H1 (cell line): ENCODE data around the gene TMPRSS13. TPM values are rescaled to one million over a fixed set of nuclear protein-coding genes. Genes with fewer than 3 reads are reported as not detected.

Source experiments
- CTCF ChIA-PET: fragments of 300-600 bp; sonication (Branson Sonifier 250); formaldehyde crosslinking; loops from one replicate; lab custom pipeline; 2021; ENCODE audit not compliant: partially characterized antibody; lab: Charles Lee
- POLR2A ChIA-PET: fragments of 300-600 bp; sonication (Branson Sonifier 250); formaldehyde crosslinking; loops from one replicate; lab custom pipeline; 2021; ENCODE audit warnings: inconsistent platforms; ENCODE audit not compliant: partially characterized antibody; lab: Charles Lee
- DNase-seq, 2 experiments: peaks; one replicate each; pipeline versions ENCODE4 v3.0.0 to v3.0.0-alpha.2; 2010 to 2022; ENCODE audit warnings: low spot score in 2 of 2, low read depth in 1 of 2, mixed read lengths in 1 of 2
- FAIRE-seq: peaks from 2 replicates; lab custom pipeline; 2011; peaks lifted over from hg19 to GRCh38; lab: Jason Lieb, UNC
- H2AFZ ChIP-seq: 2 replicates; pipeline ENCODE4 v1.8.1; 2012; ENCODE audit warnings: low read length, inconsistent platforms
- H2AK5ac ChIP-seq: 2 replicates; pipeline ENCODE4 v1.6.1; 2013; ENCODE audit warnings: low read depth, low read length
- H2BK120ac ChIP-seq: replicated peaks from 2 replicates; pipeline ENCODE3; 2013; ENCODE audit warnings: low read depth, low read length, inconsistent platforms
- H2BK12ac ChIP-seq: 2 replicates; pipeline ENCODE4 v1.6.1; 2013; ENCODE audit warnings: low read depth, low read length
- H2BK15ac ChIP-seq: 2 replicates; pipeline ENCODE4 v1.6.1; 2013; ENCODE audit warnings: low read length
- H2BK20ac ChIP-seq: 2 replicates; pipeline ENCODE4 v1.6.1; 2013; ENCODE audit warnings: low read length
- H2BK5ac ChIP-seq: 2 replicates; pipeline ENCODE4 v1.6.1; 2013; ENCODE audit warnings: low read depth, low read length
- H3K14ac ChIP-seq: 2 replicates; pipeline ENCODE4 v1.6.1; 2013; ENCODE audit warnings: inconsistent platforms; ENCODE audit not compliant: insufficient read length
- H3K18ac ChIP-seq: 2 replicates; pipeline ENCODE4 v1.6.1; 2013; ENCODE audit warnings: low read length; ENCODE audit errors: extremely low read depth
- H3K23ac ChIP-seq: 2 replicates; pipeline ENCODE4 v1.6.1; 2013; ENCODE audit warnings: inconsistent platforms; ENCODE audit not compliant: insufficient read length
- H3K23me2 ChIP-seq: 2 replicates; pipeline ENCODE4 v1.6.1; 2013; ENCODE audit warnings: low read depth, low read length
- H3K27ac ChIP-seq: 2 replicates; pipeline ENCODE4 v1.6.1; 2011; ENCODE audit warnings: low read depth, low read length, inconsistent platforms
- H3K27me3 ChIP-seq, 4 experiments: replicated peaks in 1 of 4; 1 replicate in 1 of 4; 2 replicates in 3 of 4; pipeline versions ENCODE4 v1.6.1 to v1.8.1; 2011 to 2013; ENCODE audit warnings: low read length in 3 of 4, mild to moderate bottlenecking in 3 of 4, inconsistent platforms in 2 of 4, mixed read lengths in 2 of 4, moderate library complexity in 1 of 4; ENCODE audit not compliant: control insufficient read depth in 3 of 4, insufficient read depth in 3 of 4; ENCODE audit errors: extremely low read depth in 1 of 4
- H3K36me3 ChIP-seq, 4 experiments: 2 replicates each; pipeline versions ENCODE4 v1.6.1 to v1.8.1; 2011 to 2013; ENCODE audit warnings: mild to moderate bottlenecking in 4 of 4, low read length in 3 of 4, moderate library complexity in 2 of 4, control low read depth in 1 of 4, inconsistent platforms in 1 of 4; ENCODE audit not compliant: insufficient read depth in 4 of 4, control insufficient read depth in 2 of 4
- H3K4ac ChIP-seq: replicated peaks from 2 replicates; pipeline ENCODE3; 2013; ENCODE audit warnings: low read length, low read depth, mixed read lengths, inconsistent platforms; ENCODE audit not compliant: insufficient read length
- H3K4me1 ChIP-seq, 4 experiments: replicated peaks in 1 of 4; 1 replicate in 1 of 4; 2 replicates in 3 of 4; pipeline versions ENCODE4 v1.6.1 to v1.8.1; 2011 to 2013; ENCODE audit warnings: low read length in 3 of 4, inconsistent platforms in 2 of 4, mixed read lengths in 1 of 4; ENCODE audit not compliant: insufficient read depth in 4 of 4, control insufficient read depth in 3 of 4
- H3K4me2 ChIP-seq, 2 experiments: 2 replicates each; pipeline versions ENCODE4 v1.6.1 to v1.8.1; 2011 to 2013; ENCODE audit warnings: low read depth in 2 of 2, low read length in 2 of 2, control low read depth in 1 of 2, inconsistent platforms in 1 of 2, mild to moderate bottlenecking in 1 of 2; ENCODE audit not compliant: insufficient read depth in 1 of 2
- H3K4me3 ChIP-seq, 4 experiments: fragments of 200-600, 300-600 bp in 1 of 4; sonication (generic), shearing (Covaris generic), sonication (Bioruptor Twin) in 1 of 4; 2 replicates each; pipeline versions ENCODE4 v1.5.1 to v1.8.1; 2011 to 2016; ENCODE audit warnings: low read length in 4 of 4, low read depth in 3 of 4, control low read depth in 2 of 4, inconsistent platforms in 2 of 4, mild to moderate bottlenecking in 2 of 4, mixed read lengths in 1 of 4, moderate library complexity in 1 of 4; ENCODE audit not compliant: insufficient read depth in 2 of 4; ENCODE audit errors: extremely low read depth in 1 of 4
- H3K56ac ChIP-seq: replicated peaks from 2 replicates; pipeline ENCODE3; 2013; ENCODE audit warnings: low read depth, mild to moderate bottlenecking, mixed read lengths, low read length, inconsistent platforms; ENCODE audit not compliant: insufficient read length
- H3K79me1 ChIP-seq: 2 replicates; pipeline ENCODE4 v1.6.1; 2013; ENCODE audit warnings: low read depth, low read length, control low read depth
- H3K79me2 ChIP-seq, 2 experiments: 2 replicates each; pipeline versions ENCODE4 v1.6.1 to v1.8.1; 2012 to 2013; ENCODE audit warnings: low read length in 2 of 2, mild to moderate bottlenecking in 2 of 2, inconsistent platforms in 1 of 2; ENCODE audit not compliant: insufficient read depth in 2 of 2, control insufficient read depth in 1 of 2
- H3K9ac ChIP-seq, 4 experiments: replicated peaks in 1 of 4; 1 replicate in 1 of 4; 2 replicates in 3 of 4; pipeline versions ENCODE4 v1.6.1 to v1.8.1; 2011 to 2013; ENCODE audit warnings: low read depth in 3 of 4, low read length in 3 of 4, control low read depth in 2 of 4, mild to moderate bottlenecking in 2 of 4, moderate library complexity in 2 of 4, inconsistent platforms in 1 of 4; ENCODE audit errors: extremely low read depth in 1 of 4
- H3K9me3 ChIP-seq, 2 experiments: 2 replicates each; pipeline versions ENCODE4 v1.6.1 to v1.8.1; 2012 to 2013; ENCODE audit warnings: mild to moderate bottlenecking in 2 of 2, moderate library complexity in 2 of 2, control low read depth in 1 of 2, inconsistent platforms in 1 of 2, low read depth in 1 of 2, low read length in 1 of 2, mixed read lengths in 1 of 2; ENCODE audit not compliant: insufficient read depth in 2 of 2
- H4K20me1 ChIP-seq, 2 experiments: replicated peaks in 1 of 2; 2 replicates each; pipeline versions ENCODE3 to v1.8.1; 2011 to 2013; ENCODE audit warnings: inconsistent platforms in 2 of 2, low read length in 2 of 2, mild to moderate bottlenecking in 1 of 2; ENCODE audit not compliant: insufficient read depth in 2 of 2, control insufficient read depth in 1 of 2
- H4K5ac ChIP-seq: 2 replicates; pipeline ENCODE4 v1.6.1; 2013; ENCODE audit warnings: low read length, low read depth, mixed read lengths, inconsistent platforms; ENCODE audit not compliant: insufficient read length
- H4K8ac ChIP-seq: 2 replicates; pipeline ENCODE4 v1.8.0; 2013; ENCODE audit warnings: mild to moderate bottlenecking, moderate library complexity, low read length, inconsistent platforms; ENCODE audit not compliant: insufficient read depth; ENCODE audit errors: extremely low read depth
- H4K91ac ChIP-seq: replicated peaks from 2 replicates; pipeline ENCODE3; 2013; ENCODE audit warnings: low read length, mixed read lengths, inconsistent platforms; ENCODE audit not compliant: insufficient read length
- E2F6 ChIP-seq: IDR thresholded peaks from 2 replicates; pipeline ENCODE4 v1.6.1; 2012; ENCODE audit warnings: inconsistent platforms
- EGR1 ChIP-seq: IDR thresholded peaks from 2 replicates; pipeline ENCODE4 v1.6.1; 2011; ENCODE audit warnings: low read depth, low read length, borderline replicate concordance
- GABPA ChIP-seq: IDR thresholded peaks from 2 replicates; pipeline ENCODE4 v1.6.1; 2011; ENCODE audit warnings: mild to moderate bottlenecking, low read length, moderate library complexity, borderline replicate concordance; ENCODE audit not compliant: insufficient read depth
- TBP ChIP-seq: IDR thresholded peaks from 2 replicates; pipeline ENCODE4 v1.6.1; 2011; ENCODE audit warnings: low read depth, low read length, improper control_type of control experiment
- WGBS, 2 experiments: shearing (Covaris generic) in 1 of 2; methylation state at CpG; one replicate each; pipeline versions ENCODE4 v1.1.6 to v1.1.7; 2013 to 2015; ENCODE audit warnings: low lambda C conversion rate in 2 of 2, mixed read lengths in 2 of 2, inconsistent platforms in 1 of 2, low coverage in 1 of 2, missing lambda C conversion rate in 1 of 2; ENCODE audit not compliant: insufficient replicate concordance in 2 of 2, insufficient coverage in 1 of 2, insufficient read length in 1 of 2; ENCODE audit errors: extremely low coverage in 1 of 2, missing lambda C conversion rate in 1 of 2; 5-methylcytosine and 5-hydroxymethylcytosine counted together
- polyA plus RNA-seq, 7 experiments: library from polyadenylated mRNA; depleted of rRNA in 3 of 7; stranded (reverse) in 5 of 7; unstranded in 2 of 7; fragments of >200 nt in 5 of 7; fragments of 200-250 nt in 2 of 7; gene quantifications; 1 replicate in 5 of 7; 2 replicates in 1 of 7; 4 replicates in 1 of 7; pipeline versions ENCODE4 v1.2.1 to v1.2.3, GENCODE V29; 2011 to 2013; ENCODE audit warnings: missing spikeins in 2 of 7, mixed read lengths in 2 of 7
- total RNA-seq: library from RNA; stranded (reverse); fragmentation: NEBNext Ultra II Directional; extraction: Animal tissue kit (Norgen Biotek cat#: 25700); gene quantifications from 2 replicates; pipeline ENCODE4 v1.2.1, GENCODE V29; 2021

Gene TMPRSS13
- total and polyA plus RNA-seq, 2 of the 8 experiments (the other 6 are each of a cell fraction or from before 2014, with no cell fraction given): 0.61 to 0.79 TPM

DNA sequence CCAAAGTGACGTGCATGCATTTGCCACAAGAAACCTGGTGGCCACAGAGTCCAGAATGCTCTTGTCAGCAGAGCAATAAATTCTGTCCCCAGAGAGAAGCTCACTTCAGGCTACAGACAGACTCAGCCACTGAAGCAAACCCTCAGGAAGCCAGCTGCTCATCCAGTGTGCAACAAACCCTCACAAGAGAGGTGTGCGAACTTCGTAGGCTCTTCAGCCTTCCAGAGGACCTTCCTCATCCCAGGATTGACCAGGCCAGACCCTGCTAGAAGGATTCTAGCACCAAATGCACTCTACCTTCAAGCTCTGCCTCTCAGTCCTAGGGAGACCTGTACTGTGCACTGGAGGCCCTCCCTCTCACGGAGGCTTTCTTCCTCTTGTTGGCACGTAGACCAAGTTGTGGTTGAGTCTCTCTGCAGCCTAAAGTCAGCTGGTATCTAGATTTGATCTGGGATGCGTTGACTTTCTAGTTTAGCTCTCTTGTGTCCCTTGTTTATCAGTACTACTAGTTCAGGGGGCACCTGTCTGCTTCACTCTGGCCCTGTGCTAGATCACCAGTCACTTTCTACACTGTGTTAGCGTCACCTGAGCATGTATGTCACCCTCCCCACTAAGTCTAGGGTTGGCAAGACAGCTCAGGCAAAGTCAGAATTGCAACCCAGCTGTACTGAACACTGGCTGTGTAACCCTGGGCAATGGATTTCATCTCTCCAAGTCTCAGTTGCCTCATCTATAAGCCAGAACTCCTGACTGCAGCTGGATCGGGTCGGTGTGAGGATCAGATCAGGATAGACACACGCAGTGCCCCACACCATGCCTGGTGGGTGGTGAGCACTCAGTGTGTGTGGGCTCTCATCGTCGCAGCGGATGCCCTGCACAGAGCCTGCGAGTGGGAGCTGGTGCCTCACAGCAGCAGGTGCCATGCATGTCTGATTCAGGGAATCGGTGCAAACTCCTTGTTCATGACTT, 22.1 kb upstream of the TMPRSS13 start:
- peak in 1 of 2 experiments; percentile 32 for DNase-seq
- Histone ChIP-seq H2AFZ (no peak overlapping the region; the same call in 1 of the 2 replicates), H3K36me3 (no peaks in the 10 kb centered on the region), H4K91ac (peak overlapping the region; percentile 58), H2BK120ac (no peak overlapping the region), H2BK12ac (no peak overlapping the region), H2BK20ac (no peak overlapping the region), H3K79me1 (no peaks in the 10 kb centered on the region; the same call in 1 of the 2 replicates), H4K20me1 (no peaks in the 10 kb centered on the region), H3K4ac (no peak overlapping the region), H3K23me2 (no peaks in the 10 kb centered on the region), H3K79me2 (no peaks in the 10 kb centered on the region), H4K5ac (no peak overlapping the region), H4K8ac (no peak overlapping the region), H2BK5ac (no peak overlapping the region), H3K9ac (no peak overlapping the region), H3K4me3 (no peak overlapping the region), H3K56ac (no peak overlapping the region), H3K14ac (no peak overlapping the region), H3K23ac (no peak overlapping the region), H3K4me1 (0 out of 7 replicates have a peak, but pooled peaks cover 0 to 2% (median 0%) of the 10 kb centered on the region in 4 experiments), H3K27me3 (no peaks in the 10 kb centered on the region), H3K4me2 (no peak overlapping the region), H2BK15ac (no peak overlapping the region), H3K9me3 (no peaks in the 10 kb centered on the region), H3K18ac (no peak overlapping the region), H3K27ac (no peak overlapping the region), H2AK5ac (no peak overlapping the region)
- POLR2A ChIA-PET: no interaction called here
- 87% methylated on average over 15 of the region's 15 CpGs; no CpG with 5 or more reads in 1 of the 2 experiments for WGBS, 2 experiments
- CTCF ChIA-PET: interaction anchor here (0.9 to 12.4 kb wide), 13 partner anchors 9 to 163 kb away, joined by 3 to 134 read pairs (median 3); no protein-coding TSS in a partner anchor
- no peak for FAIRE-seq
- TF ChIP-seq E2F6 (no peak), EGR1 (no peak), GABPA (no peak), TBP (no peak)
